Keratinocyte (primary cell): Measurements from ENCODE around the gene RPP25L. TPM values are rescaled to one million over a fixed set of nuclear protein-coding genes. Genes with fewer than 3 reads are reported as not detected.

ENCODE experiments used
- DNase-seq: peaks from one replicate; pipeline ENCODE4 v3.0.0-alpha.2; 2011; ENCODE audit warnings: low read depth, missing footprints, low spot score
- FAIRE-seq: peaks from 2 replicates; lab custom pipeline; 2011; peaks lifted over from hg19 to GRCh38; lab: Jason Lieb, UNC
- H2AFZ ChIP-seq: 2 replicates; pipeline ENCODE4 v1.6.0; 2012; ENCODE audit warnings: low read length, control low read depth, inconsistent platforms; ENCODE audit not compliant: control insufficient read depth
- H3K27ac ChIP-seq: 2 replicates; pipeline ENCODE4 v1.5.1; 2011; ENCODE audit warnings: low read length; ENCODE audit not compliant: control insufficient read depth, insufficient read depth
- H3K27me3 ChIP-seq: 3 replicates; pipeline ENCODE4 v1.6.0; 2011; ENCODE audit warnings: low read length; ENCODE audit not compliant: control insufficient read depth, insufficient read depth; ENCODE audit errors: extremely low read depth
- H3K36me3 ChIP-seq, 2 experiments: 2 replicates in 1 of 2; 3 replicates in 1 of 2; pipeline ENCODE4 v1.5.1; 2011; ENCODE audit warnings: low read length in 2 of 2, mild to moderate bottlenecking in 1 of 2; ENCODE audit not compliant: control insufficient read depth in 2 of 2, insufficient read depth in 2 of 2; ENCODE audit errors: extremely low read depth in 1 of 2
- H3K4me1 ChIP-seq: 3 replicates; pipeline ENCODE4 v1.5.1; 2011; ENCODE audit warnings: low read length; ENCODE audit not compliant: control insufficient read depth, insufficient read depth; ENCODE audit errors: extremely low read depth
- H3K4me2 ChIP-seq: 3 replicates; pipeline ENCODE4 v1.6.0; 2011; ENCODE audit warnings: low read depth, low read length; ENCODE audit not compliant: control insufficient read depth, insufficient read depth; ENCODE audit errors: extremely low read depth
- H3K4me3 ChIP-seq, 3 experiments: fragments of 200-600 bp in 1 of 3; sonication (generic) in 1 of 3; 2 replicates in 2 of 3; 3 replicates in 1 of 3; pipeline ENCODE4 v1.5.1; 2011 to 2016; ENCODE audit warnings: low read length in 3 of 3, mild to moderate bottlenecking in 3 of 3, control low read depth in 2 of 3, inconsistent platforms in 1 of 3, low read depth in 1 of 3, mixed read lengths in 1 of 3, mixed run types in 1 of 3, moderate library complexity in 1 of 3; ENCODE audit not compliant: control insufficient read depth in 2 of 3, insufficient read depth in 2 of 3; ENCODE audit errors: extremely low read depth in 1 of 3
- H3K79me2 ChIP-seq: 2 replicates; pipeline ENCODE4 v1.6.0; 2012; ENCODE audit warnings: low read length; ENCODE audit not compliant: control insufficient read depth, insufficient read depth
- H3K9ac ChIP-seq: 3 replicates; pipeline ENCODE4 v1.6.0; 2011; ENCODE audit warnings: low read length; ENCODE audit not compliant: control insufficient read depth, insufficient read depth; ENCODE audit errors: extremely low read depth
- H3K9me1 ChIP-seq: 3 replicates; pipeline ENCODE4 v1.6.0; 2011; ENCODE audit warnings: low read length; ENCODE audit not compliant: control insufficient read depth, insufficient read depth; ENCODE audit errors: extremely low read depth
- H3K9me3 ChIP-seq: 2 replicates; pipeline ENCODE4 v1.5.1; 2012; ENCODE audit warnings: low read depth, low read length; ENCODE audit not compliant: control insufficient read depth
- H4K20me1 ChIP-seq: 3 replicates; pipeline ENCODE4 v1.6.0; 2011; ENCODE audit warnings: low read length; ENCODE audit not compliant: control insufficient read depth, insufficient read depth; ENCODE audit errors: extremely low read depth
- CTCF ChIP-seq, 3 experiments: IDR thresholded peaks in 1 of 3; conservative IDR thresholded peaks in 1 of 3; optimal IDR thresholded peaks in 1 of 3; 2 replicates in 2 of 3; 3 replicates in 1 of 3; pipeline versions ENCODE3 to v1.5.1; 2011; ENCODE audit warnings: low read length in 3 of 3, mild to moderate bottlenecking in 3 of 3, moderate library complexity in 2 of 3, control low read depth in 1 of 3, inconsistent platforms in 1 of 3; ENCODE audit not compliant: insufficient read depth in 2 of 3; ENCODE audit errors: extremely low read depth in 1 of 3
- EZH2 ChIP-seq: IDR thresholded peaks from one replicate; pipeline ENCODE4 v1.6.1; 2012; ENCODE audit warnings: inconsistent platforms, mild to moderate bottlenecking, low read length, moderate library complexity
- dilution Hi-C: fragments of 300-500 bp; cut with MboI; formaldehyde crosslinking; loops from one replicate; pipeline ENCODE4 v1.7.0; 2020; ENCODE audit warnings: low sequenced_read_pairs; ENCODE audit not compliant: extremely low pct_ligation_motif_present
- polyA plus RNA-seq, 5 experiments: library from polyadenylated mRNA; depleted of rRNA in 3 of 5; stranded (reverse) in 3 of 5; stranded (forward) in 1 of 5; unstranded in 1 of 5; fragments of >200 nt; gene quantifications; 1 replicate in 1 of 5; 2 replicates in 3 of 5; 3 replicates in 1 of 5; pipeline versions ENCODE4 v1.2.1 to v1.2.3, GENCODE V29; 2011 to 2012; ENCODE audit warnings: missing spikeins in 2 of 5, low read depth in 1 of 5, low replicate concordance in 1 of 5

The RPP25L gene
- polyA plus RNA-seq, 1 donor (not counting 4 experiments of a cell fraction or from before 2014, with no cell fraction given) = 23.4 TPM

- peaks cover 2% of the 10 kb centered on the region for H4K20me1 ChIP-seq
- no peaks in the 10 kb centered on the region for H3K9me3 ChIP-seq
- no peaks in the 10 kb centered on the region for H3K36me3 ChIP-seq
- H3K27ac ChIP-seq = no peak overlapping the region
- DNase-seq (no peak), FAIRE-seq (no peak)
- H3K79me2 ChIP-seq = no peaks in the 10 kb centered on the region
- no peak overlapping the region for H3K4me2 ChIP-seq
- dilution Hi-C loops = no loop called here
- H3K9ac ChIP-seq = no peak overlapping the region
- H3K9me1 ChIP-seq = no peaks in the 10 kb centered on the region
- no peak overlapping the region for H2AFZ ChIP-seq
- peaks cover 17% of the 10 kb centered on the region for H3K4me1 ChIP-seq
- H3K4me3 ChIP-seq = no peak overlapping the region
- peaks cover 50% of the 10 kb centered on the region for H3K27me3 ChIP-seq
- TF ChIP-seq EZH2 (no peak), CTCF (optimal IDR thresholded peaks at IDR 0.05 in 1 of 3, IDR thresholded peaks at IDR 0.05 in 1 of 3, conservative IDR thresholded peaks at IDR 0.05 in 1 of 3; ENCODE audit: extremely low read depth in 1 of 3, insufficient read depth in 2 of 3, low read length in 3 of 3) (no peak)
These were observed 43.8 kb downstream of the RPP25L start for GRCh38 chr9:34568133-34568532.

- no peak overlapping the region for H2AFZ ChIP-seq
- no peak for DNase-seq
- no peaks in the 10 kb centered on the region for H3K36me3 ChIP-seq
- H3K9me3 ChIP-seq = no peaks in the 10 kb centered on the region
- peaks cover 5% of the 10 kb centered on the region for H4K20me1 ChIP-seq
- no peak for TF ChIP-seq CTCF (optimal IDR thresholded peaks at IDR 0.05 in 1 of 3, IDR thresholded peaks at IDR 0.05 in 1 of 3, conservative IDR thresholded peaks at IDR 0.05 in 1 of 3; ENCODE audit: extremely low read depth in 1 of 3, insufficient read depth in 2 of 3, low read length in 3 of 3)
- no peak for TF ChIP-seq EZH2
- dilution Hi-C loops = no loop called here
- no peak overlapping the region for H3K27ac ChIP-seq
- H3K4me3 ChIP-seq = no peak overlapping the region
- peaks cover 21% of the 10 kb centered on the region for H3K4me1 ChIP-seq
- H3K79me2 ChIP-seq = no peaks in the 10 kb centered on the region
- no peak for FAIRE-seq
- peaks cover 50% of the 10 kb centered on the region for H3K27me3 ChIP-seq
- H3K4me2 ChIP-seq = no peak overlapping the region
- no peak overlapping the region for H3K9ac ChIP-seq
- H3K9me1 ChIP-seq = no peaks in the 10 kb centered on the region
These were observed 44.9 kb downstream of the RPP25L start for GRCh38 chr9:34566972-34567371.
